Omental fat pad (tissue), 4 donors: ENCODE data around the gene MACROD2. TPM values are rescaled to one million over a fixed set of nuclear protein-coding genes. Genes with fewer than 3 reads are reported as not detected.

Source experiments
- ATAC-seq: fragments of 150-250 bp; one replicate; pipeline ENCODE4 v1.9.1; 2016; ENCODE audit warnings: mild to moderate bottlenecking, moderate library complexity; ENCODE audit not compliant: low FRiP score
- DNase-seq: peaks from one replicate; pipeline ENCODE4 v3.0.0-alpha.2; 2019; ENCODE audit warnings: low spot score
- total RNA-seq, 4 donors: library from RNA; depleted of rRNA; stranded (reverse); fragments of >200 nt; gene quantifications; one replicate each; pipeline ENCODE4 v1.1.0, GENCODE V29; 2016
- TF ChIP-seq, protein P1 (sequence below), 3 donors: fragments of 450-650 bp; IDR thresholded peaks; one replicate each; pipeline ENCODE4 v1.5.1; 2016 to 2017; ENCODE audit warnings: antibody characterized with exemption in 3 of 3, mild to moderate bottlenecking in 3 of 3, moderate library complexity in 2 of 3

Gene MACROD2
- total RNA-seq, 4 donors from 2014 or later, result 6.8 to 54.1 (median 7.4) TPM

DNA sequence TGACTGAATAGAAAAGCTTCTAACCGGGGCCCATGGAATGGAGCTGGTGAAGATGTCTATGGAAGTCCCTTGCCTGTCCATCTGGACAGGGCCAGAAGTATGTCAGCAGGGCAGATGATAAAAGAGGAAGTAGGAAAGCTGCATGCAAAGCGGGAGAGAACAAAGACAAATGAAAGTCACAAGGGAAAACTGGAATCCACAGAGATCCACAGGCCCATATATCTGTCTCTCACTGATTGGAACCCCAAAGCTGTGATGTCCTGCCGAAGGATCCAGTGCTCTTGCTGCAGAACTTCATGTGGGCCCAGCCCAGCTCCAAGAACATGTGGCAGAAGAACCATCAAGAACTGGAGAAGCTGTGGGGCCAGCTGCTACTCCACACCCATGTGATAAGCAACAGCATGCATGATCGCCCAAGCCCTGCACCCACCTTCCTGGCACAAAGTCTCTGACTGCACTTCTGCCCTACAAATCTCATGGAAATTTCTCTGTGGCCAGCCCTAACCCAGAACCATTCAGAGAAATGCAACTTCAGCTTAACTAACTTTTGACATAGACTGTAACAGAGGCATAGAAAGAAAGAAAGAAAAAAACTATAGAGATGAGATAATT, 1862.0 kb downstream of the MACROD2 start:
- no peak for DNase-seq
- TF ChIP-seq, protein P1, sequence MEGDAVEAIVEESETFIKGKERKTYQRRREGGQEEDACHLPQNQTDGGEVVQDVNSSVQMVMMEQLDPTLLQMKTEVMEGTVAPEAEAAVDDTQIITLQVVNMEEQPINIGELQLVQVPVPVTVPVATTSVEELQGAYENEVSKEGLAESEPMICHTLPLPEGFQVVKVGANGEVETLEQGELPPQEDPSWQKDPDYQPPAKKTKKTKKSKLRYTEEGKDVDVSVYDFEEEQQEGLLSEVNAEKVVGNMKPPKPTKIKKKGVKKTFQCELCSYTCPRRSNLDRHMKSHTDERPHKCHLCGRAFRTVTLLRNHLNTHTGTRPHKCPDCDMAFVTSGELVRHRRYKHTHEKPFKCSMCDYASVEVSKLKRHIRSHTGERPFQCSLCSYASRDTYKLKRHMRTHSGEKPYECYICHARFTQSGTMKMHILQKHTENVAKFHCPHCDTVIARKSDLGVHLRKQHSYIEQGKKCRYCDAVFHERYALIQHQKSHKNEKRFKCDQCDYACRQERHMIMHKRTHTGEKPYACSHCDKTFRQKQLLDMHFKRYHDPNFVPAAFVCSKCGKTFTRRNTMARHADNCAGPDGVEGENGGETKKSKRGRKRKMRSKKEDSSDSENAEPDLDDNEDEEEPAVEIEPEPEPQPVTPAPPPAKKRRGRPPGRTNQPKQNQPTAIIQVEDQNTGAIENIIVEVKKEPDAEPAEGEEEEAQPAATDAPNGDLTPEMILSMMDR (IDR thresholded peaks at IDR 0.05), result no peak
- no peak for ATAC-seq

DNA sequence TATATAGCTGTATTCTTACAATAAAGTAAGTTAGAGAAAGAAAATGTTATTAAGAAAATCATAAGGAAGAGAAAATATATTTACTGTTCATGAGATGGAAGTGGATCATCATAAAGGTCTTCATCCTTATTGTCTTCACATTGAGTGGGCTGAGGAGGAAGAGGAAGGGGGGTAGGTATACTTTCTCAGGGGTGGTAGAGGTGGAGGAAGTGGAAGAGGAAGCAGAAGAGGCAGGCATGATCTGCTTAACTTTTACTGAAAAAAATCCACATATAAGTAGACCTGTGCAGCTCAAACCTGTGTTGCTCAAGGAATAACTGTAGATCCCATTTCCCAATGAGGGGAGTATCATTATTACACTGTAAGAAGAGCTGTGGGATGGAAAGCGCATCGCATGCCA, 1863.7 kb downstream of the MACROD2 start:
- TF ChIP-seq, protein P1 (IDR thresholded peaks at IDR 0.05), result no peak
- no peak for DNase-seq
- ATAC-seq, result no peak

DNA sequence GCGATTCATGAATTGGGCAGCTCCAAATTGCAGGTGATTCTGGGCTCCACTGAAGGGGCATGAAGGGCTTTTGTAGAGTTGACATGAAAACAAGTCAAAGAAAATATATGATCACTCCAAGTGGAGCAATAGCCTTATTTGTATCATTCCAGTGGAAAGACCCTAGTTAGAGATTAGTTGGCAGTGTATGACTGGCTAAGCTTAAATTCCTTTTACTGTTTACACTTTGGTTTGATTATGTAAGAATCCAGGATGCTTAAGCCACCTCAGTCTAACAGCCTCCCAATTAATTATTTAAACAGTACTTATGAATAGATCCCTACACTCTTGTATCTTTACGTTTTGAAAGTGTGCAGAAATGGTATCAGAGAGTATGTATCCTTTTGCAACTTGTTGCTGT, 1865.5 kb downstream of the MACROD2 start:
- DNase-seq (no peak), ATAC-seq (no peak)
- TF ChIP-seq, protein P1 (IDR thresholded peaks at IDR 0.05), result no peak

DNA sequence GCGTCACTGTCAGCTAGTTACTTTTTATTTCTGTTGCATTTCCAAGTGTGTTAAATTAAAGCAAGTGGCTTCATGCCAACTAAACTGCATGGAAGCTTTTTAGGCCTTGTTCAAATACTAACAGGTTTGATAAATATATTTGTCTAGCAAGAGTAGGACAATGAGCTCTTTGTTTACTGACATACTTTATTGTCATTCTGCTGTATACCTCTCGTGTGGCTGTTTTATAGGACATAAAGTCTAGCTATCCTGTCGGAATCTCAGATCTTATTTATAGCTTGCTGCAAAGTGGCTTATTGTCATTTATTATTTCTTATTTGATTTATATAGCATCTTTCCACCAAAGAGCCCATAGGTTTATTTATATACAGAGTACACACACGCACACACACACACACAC, 1866.9 kb downstream of the MACROD2 start:
- DNase-seq (no peak), ATAC-seq (no peak)
- TF ChIP-seq, protein P1 (IDR thresholded peaks at IDR 0.05), result no peak

DNA sequence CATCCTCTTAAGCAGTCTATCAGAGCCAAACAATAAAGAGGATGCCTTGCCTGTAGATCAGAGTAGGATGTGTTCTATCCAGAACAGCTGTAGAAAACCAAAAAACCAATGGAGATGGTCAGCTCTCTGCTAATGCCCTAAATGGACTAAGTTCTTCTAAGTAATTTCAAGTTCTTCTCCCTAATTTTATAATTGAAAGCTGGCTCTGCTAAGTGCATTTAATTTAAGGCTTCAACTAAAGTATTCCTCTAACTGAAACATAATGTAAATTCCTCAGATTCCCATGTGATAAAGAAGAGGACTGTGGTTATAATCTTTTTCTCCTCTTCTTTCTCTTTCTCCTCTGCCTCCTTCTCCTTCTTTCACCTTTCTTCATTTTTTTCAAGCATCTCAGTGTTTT, 1868.4 kb downstream of the MACROD2 start:
- ATAC-seq, result no peak
- TF ChIP-seq, protein P1 (IDR thresholded peaks at IDR 0.05), result no peak

DNA sequence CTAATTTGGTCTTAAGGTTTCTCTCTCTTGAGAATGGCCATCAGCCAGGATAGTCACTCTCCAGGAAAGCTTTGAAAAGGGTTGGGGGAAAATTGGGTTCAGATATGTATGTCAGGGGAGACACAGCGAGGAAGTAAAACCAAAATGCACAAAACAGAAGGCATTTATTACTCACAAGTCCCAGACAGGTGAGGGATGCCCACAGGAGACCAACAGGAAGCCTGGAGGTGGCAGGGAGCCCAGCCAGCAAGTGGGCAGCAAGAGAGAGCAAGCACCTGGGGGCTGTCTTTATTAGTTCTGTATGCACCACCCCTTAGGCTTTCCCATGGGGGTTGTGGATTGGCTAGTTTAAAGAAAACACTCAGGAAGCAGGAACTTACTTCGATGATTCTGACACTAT, 1870.2 kb downstream of the MACROD2 start:
- TF ChIP-seq, protein P1 (IDR thresholded peaks at IDR 0.05), result no peak
- DNase-seq (no peak), ATAC-seq (no peak)

More for the DNA sequence above, 1868.4 kb downstream of the MACROD2 start:
- no peak for DNase-seq

DNA sequence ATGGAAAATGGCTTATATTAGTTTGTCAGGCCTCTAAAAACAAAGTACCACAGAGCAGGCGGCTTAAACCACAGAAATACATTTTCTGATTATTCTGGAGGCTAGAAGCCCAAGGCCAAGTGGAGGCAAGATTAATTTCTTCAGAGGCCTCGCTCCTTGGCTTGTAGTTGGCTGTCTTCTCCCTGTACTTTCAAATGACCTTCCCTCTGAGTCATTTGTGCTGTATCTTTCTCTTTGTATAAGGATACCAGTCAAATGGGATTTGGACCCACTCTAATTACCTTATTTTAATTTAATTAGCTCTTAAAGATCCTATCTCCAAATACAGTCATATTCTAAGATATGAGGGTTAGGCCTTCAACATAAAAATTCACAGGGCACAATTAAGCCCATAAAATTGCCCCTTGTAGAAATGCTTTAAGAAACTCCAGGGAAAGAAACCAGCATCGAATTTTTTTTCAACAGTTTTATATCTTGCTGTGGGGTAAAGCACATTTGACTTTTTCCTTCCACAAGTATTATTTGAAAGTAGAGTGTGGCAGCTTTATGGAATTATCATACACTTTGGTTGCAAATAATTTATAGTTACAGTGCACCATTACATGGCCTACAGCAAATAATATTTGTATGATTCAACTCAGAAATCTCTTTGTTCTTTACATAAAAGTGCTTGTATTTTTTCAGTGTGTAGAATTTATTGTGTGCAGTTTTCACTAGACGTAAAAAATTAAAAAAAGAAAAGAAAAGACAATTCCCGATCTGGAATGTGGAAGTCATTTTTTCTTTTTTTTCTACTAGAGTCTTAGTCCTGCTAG, 1871.8 kb downstream of the MACROD2 start:
- no peak for DNase-seq
- TF ChIP-seq, protein P1 (IDR thresholded peaks at IDR 0.05), result no peak
- no peak for ATAC-seq
